Epithelial cell of esophagus (primary cell): Measurements from ENCODE around the gene PLS3.

Experiments
- DNase-seq: peaks from one replicate; pipeline ENCODE4 v3.0.0; 2010; ENCODE audit warnings: low read depth
- H3K4me3 ChIP-seq: 2 replicates; pipeline ENCODE4 v1.5.1; 2011; ENCODE audit warnings: mild to moderate bottlenecking, low read length, control low read depth
- CTCF ChIP-seq: IDR thresholded peaks from 2 replicates; pipeline ENCODE4 v1.5.1; 2011; ENCODE audit warnings: low read depth, mild to moderate bottlenecking, low read length, control low read depth, inconsistent platforms; ENCODE audit not compliant: insufficient read depth; ENCODE audit errors: missing control alignments

The PLS3 gene

GRCh38 chrX:115560978-115561604 is at the start of gene PLS3:
Gene PLS3 (plus strand): TSS chrX:115561174. CDS start chrX:115610251, 49,077 bp downstream.
- peak within 1 kb of the TSS; percentile 68 for H3K4me3 ChIP-seq
- peak; percentile 79 for DNase-seq
- TF ChIP-seq CTCF, result no peak

- DNase-seq, result no peak
- H3K4me3 ChIP-seq, result no peak overlapping the region
- TF ChIP-seq CTCF, result no peak
These were observed 42.9 kb upstream of the PLS3 start for GRCh38 chrX:115518113-115518512.

GRCh38 chrX:115521741-115522140 is 39.2 kb upstream of the PLS3 start:
- no peak for DNase-seq
- no peak for TF ChIP-seq CTCF

GRCh38 chrX:115522952-115523351 is 38.0 kb upstream of the PLS3 start:
- no peak overlapping the region for H3K4me3 ChIP-seq
- no peak for TF ChIP-seq CTCF
- no peak for DNase-seq

More at GRCh38 chrX:115521741-115522140, 39.2 kb upstream of the PLS3 start:
- H3K4me3 ChIP-seq, result no peak overlapping the region

GRCh38 chrX:115525486-115525885 is 35.5 kb upstream of the PLS3 start:
- peak; percentile 44 for DNase-seq
- no peak overlapping the region for H3K4me3 ChIP-seq
- no peak for TF ChIP-seq CTCF

- peak; percentile 42 for DNase-seq
- no peak for TF ChIP-seq CTCF
- H3K4me3 ChIP-seq, result no peak overlapping the region
These were observed 29.1 kb upstream of the PLS3 start for GRCh38 chrX:115531818-115532403.

- peak; percentile 29 for DNase-seq
- no peak overlapping the region for H3K4me3 ChIP-seq
- no peak for TF ChIP-seq CTCF
These were observed 27.5 kb upstream of the PLS3 start for GRCh38 chrX:115533485-115533884.
